WTC11 (cell line): Measurements from ENCODE around the gene MEIS1.

Source experiments
- CREB1 ChIP-seq: sonication (generic); formaldehyde crosslinking; IDR thresholded peaks from 2 replicates; pipeline ENCODE4 v1.8.0; 2023; ENCODE audit warnings: mild to moderate bottlenecking, missing genetic modification reagents
- TF ChIP-seq, protein P1 (sequence below): sonication (generic); formaldehyde crosslinking; IDR thresholded peaks from 2 replicates; pipeline ENCODE4 v1.8.0; 2022; ENCODE audit warnings: mild to moderate bottlenecking, missing genetic modification reagents

DNA sequence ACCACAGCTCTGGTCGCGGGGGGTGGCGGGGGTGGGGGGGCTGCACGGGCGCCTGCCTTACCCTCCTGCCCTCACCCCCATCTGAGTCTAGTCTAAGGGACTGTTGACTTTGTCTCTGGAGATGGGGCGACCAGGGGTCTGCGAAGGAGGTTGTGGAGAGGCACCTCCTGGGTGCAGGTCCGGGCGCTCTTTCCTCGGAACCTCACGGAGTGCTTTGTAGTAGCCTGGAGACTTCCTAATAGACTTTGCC is 141.3 kb downstream of the MEIS1 start:
- no peak for TF ChIP-seq CREB1 (CRISPR knock-in tag)
- TF ChIP-seq, protein P1, sequence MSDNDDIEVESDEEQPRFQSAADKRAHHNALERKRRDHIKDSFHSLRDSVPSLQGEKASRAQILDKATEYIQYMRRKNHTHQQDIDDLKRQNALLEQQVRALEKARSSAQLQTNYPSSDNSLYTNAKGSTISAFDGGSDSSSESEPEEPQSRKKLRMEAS (CRISPR knock-in tag), result no peak
